HCT116 (cell line): ENCODE measurements around the gene KRTCAP2. TPM values are rescaled to one million over a fixed set of nuclear protein-coding genes. Genes with fewer than 3 reads are reported as not detected.
"Not testable (repeated sequence)": the region's sequence is repeated elsewhere in the genome, so short reads cannot be mapped to it uniquely, and the experiment has no call there.

Experiments used
- ATAC-seq: fragments of 200-7000 bp; cut with Tn5 transposase; 2 replicates; pipeline ENCODE4 v1.9.1; 2020; ENCODE audit warnings: mild to moderate bottlenecking, moderate library complexity
- BruUV-seq: library from RNA; stranded (reverse); fragments of 400-500 nt; replicated peaks from 2 replicates; lab custom pipeline; 2021; lab: Mats Ljungman, UMichigan
- CTCF ChIA-PET: fragments of 300-600 bp; sonication (Branson Sonifier 250); formaldehyde crosslinking; loops from one replicate; lab custom pipeline; 2021; ENCODE audit warnings: antibody characterized with exemption; lab: Charles Lee
- POLR2A ChIA-PET: fragments of 300-600, 350-600 bp; sonication (Branson Sonifier 250); formaldehyde crosslinking; loops from one replicate; lab custom pipeline; 2021; ENCODE audit warnings: antibody characterized with exemption; lab: Charles Lee
- RAD21 ChIA-PET, 2 experiments: fragments of 300-600 bp; sonication (Branson Sonifier 250); formaldehyde crosslinking; loops; one replicate each; lab custom pipeline; 2023; ENCODE audit warnings: low total read pairs in 2 of 2; ENCODE audit not compliant: uncharacterized antibody in 2 of 2, unreplicated experiment in 2 of 2, low non-redundant PET in 1 of 2; lab: Charles Lee
- DNase-seq: peaks from one replicate; pipeline ENCODE4 v3.0.0-alpha.2; 2010; ENCODE audit warnings: low read depth, low spot score
- H2AFZ ChIP-seq: fragments of 200-600 bp; shearing (Covaris generic), sonication (generic); 2 replicates; pipeline ENCODE4 v1.6.1; 2017; ENCODE audit warnings: low read depth, mixed run types, mixed read lengths, antibody characterized with exemption, low read length; ENCODE audit not compliant: poor library complexity, severe bottlenecking
- H3K27ac ChIP-seq: 2 replicates; pipeline ENCODE4 v1.5.1; 2012; ENCODE audit warnings: low read depth, low read length
- H3K27me3 ChIP-seq: fragments of 200-600 bp; sonication (generic); 2 replicates; pipeline ENCODE4 v1.6.1; 2016; ENCODE audit warnings: mixed run types, low read length, mixed read lengths; ENCODE audit not compliant: insufficient read depth
- H3K36me3 ChIP-seq, 2 experiments: fragments of 200-500 bp in 1 of 2; fragments of 200-600 bp in 1 of 2; sonication (Bioruptor generic) in 1 of 2; sonication (generic) in 1 of 2; 2 replicates each; pipeline versions ENCODE4 v1.5.1 to v1.6.1; 2014 to 2016; ENCODE audit warnings: low read length in 2 of 2, inconsistent platforms in 1 of 2, mixed read lengths in 1 of 2, mixed run types in 1 of 2; ENCODE audit not compliant: insufficient read depth in 2 of 2, control insufficient read depth in 1 of 2
- H3K4me1 ChIP-seq, 2 experiments: fragments of 200-600 bp in 1 of 2; sonication (generic) in 1 of 2; 2 replicates each; pipeline versions ENCODE4 v1.5.1 to v1.6.1; 2012 to 2017; ENCODE audit warnings: low read length in 2 of 2, inconsistent platforms in 1 of 2, mild to moderate bottlenecking in 1 of 2, mixed read lengths in 1 of 2, mixed run types in 1 of 2, moderate library complexity in 1 of 2; ENCODE audit not compliant: insufficient read depth in 2 of 2, control insufficient read depth in 1 of 2
- H3K4me2 ChIP-seq: fragments of 200-600 bp; sonication (generic); 2 replicates; pipeline ENCODE4 v1.6.1; 2017; ENCODE audit warnings: mixed run types, low read length, mixed read lengths
- H3K4me3 ChIP-seq, 2 experiments: fragments of 200-600 bp in 1 of 2; sonication (generic) in 1 of 2; replicated peaks in 1 of 2; 2 replicates each; pipeline ENCODE4 v1.5.1; 2011 to 2016; ENCODE audit warnings: low read length in 2 of 2, control low read depth in 1 of 2, low read depth in 1 of 2, mild to moderate bottlenecking in 1 of 2, mixed read lengths in 1 of 2, mixed run types in 1 of 2
- H3K79me2 ChIP-seq: fragments of 200-600 bp; sonication (generic); 2 replicates; pipeline ENCODE4 v1.6.1; 2017; ENCODE audit warnings: mild to moderate bottlenecking, mixed run types, low read length, moderate library complexity, mixed read lengths; ENCODE audit not compliant: insufficient read depth
- H3K9ac ChIP-seq: fragments of 200-600 bp; sonication (generic); 2 replicates; pipeline ENCODE4 v1.6.1; 2016; ENCODE audit warnings: low read length, mixed read lengths
- H3K9me2 ChIP-seq: fragments of 200-600 bp; sonication (generic), shearing (Covaris generic); 2 replicates; pipeline ENCODE4 v1.6.1; 2017; ENCODE audit warnings: mixed run types, mild to moderate bottlenecking, moderate library complexity; ENCODE audit not compliant: insufficient read depth
- H3K9me3 ChIP-seq, 2 experiments: fragments of 200-500 bp in 1 of 2; fragments of 200-600 bp in 1 of 2; sonication (Bioruptor generic) in 1 of 2; sonication (generic) in 1 of 2; 2 replicates each; pipeline ENCODE4 v1.6.1; 2014 to 2017; ENCODE audit warnings: low read length in 2 of 2, mixed read lengths in 2 of 2, inconsistent platforms in 1 of 2, low read depth in 1 of 2, mild to moderate bottlenecking in 1 of 2, mixed run types in 1 of 2, moderate library complexity in 1 of 2; ENCODE audit not compliant: control insufficient read depth in 1 of 2, insufficient read depth in 1 of 2
- H4K20me1 ChIP-seq: fragments of 200-600 bp; sonication (generic), shearing (Covaris generic); 2 replicates; pipeline ENCODE4 v1.6.1; 2017; ENCODE audit warnings: mixed run types, mild to moderate bottlenecking, moderate library complexity; ENCODE audit not compliant: insufficient read depth
- CEBPB ChIP-seq: IDR thresholded peaks from 2 replicates; pipeline ENCODE4 v1.6.1; 2012; ENCODE audit warnings: low read depth
- ELF1 ChIP-seq: IDR thresholded peaks from 2 replicates; pipeline ENCODE4 v1.6.1; 2012; ENCODE audit warnings: low read depth, borderline replicate concordance
- JUND ChIP-seq: IDR thresholded peaks from 2 replicates; pipeline ENCODE4 v1.6.1; 2012
- RAD21 ChIP-seq: IDR thresholded peaks from 2 replicates; pipeline ENCODE4 v1.6.1; 2012; ENCODE audit warnings: low read depth, mild to moderate bottlenecking
- SIN3A ChIP-seq: IDR thresholded peaks from 2 replicates; pipeline ENCODE4 v1.6.1; 2012; ENCODE audit warnings: low read depth
- SP1 ChIP-seq: IDR thresholded peaks from 2 replicates; pipeline ENCODE4 v1.6.1; 2012; ENCODE audit warnings: low read depth
- SRF ChIP-seq: IDR thresholded peaks from 2 replicates; pipeline ENCODE4 v1.6.1; 2012; ENCODE audit warnings: low read depth
- intact Hi-C: fragments of 100-400 bp; cut with micrococcal nuclease; formaldehyde crosslinking; loops from 2 replicates; pipeline ENCODE4 v1.10.0; 2022
- total RNA-seq: library from RNA; stranded (reverse); gene quantifications from one replicate; pipeline ENCODE4 v1.2.1, GENCODE V29; 2021; ENCODE audit not compliant: unreplicated experiment
- TF ChIP-seq, protein P1 (sequence below), 3 experiments: fragments of 200-600 bp in 1 of 3; sonication (generic) in 1 of 3; IDR thresholded peaks in 2 of 3; conservative IDR thresholded peaks in 1 of 3; 2 replicates each; pipeline ENCODE4 v1.5.1; 2012 to 2017; ENCODE audit warnings: low read depth in 2 of 3, low read length in 2 of 3, antibody characterized with exemption in 1 of 3, borderline replicate concordance in 1 of 3, control low read depth in 1 of 3, mild to moderate bottlenecking in 1 of 3, mixed read lengths in 1 of 3, mixed run types in 1 of 3, moderate library complexity in 1 of 3; ENCODE audit not compliant: insufficient read depth in 1 of 3
- TF ChIP-seq, protein P2 (sequence below): IDR thresholded peaks from 2 replicates; pipeline ENCODE4 v1.6.1; 2012
- TF ChIP-seq, protein P3 (sequence below): IDR thresholded peaks from 2 replicates; pipeline ENCODE4 v1.6.1; 2012

The KRTCAP2 gene
- total RNA-seq, 1 experiment from 2014 or later, result 143 TPM

DNA sequence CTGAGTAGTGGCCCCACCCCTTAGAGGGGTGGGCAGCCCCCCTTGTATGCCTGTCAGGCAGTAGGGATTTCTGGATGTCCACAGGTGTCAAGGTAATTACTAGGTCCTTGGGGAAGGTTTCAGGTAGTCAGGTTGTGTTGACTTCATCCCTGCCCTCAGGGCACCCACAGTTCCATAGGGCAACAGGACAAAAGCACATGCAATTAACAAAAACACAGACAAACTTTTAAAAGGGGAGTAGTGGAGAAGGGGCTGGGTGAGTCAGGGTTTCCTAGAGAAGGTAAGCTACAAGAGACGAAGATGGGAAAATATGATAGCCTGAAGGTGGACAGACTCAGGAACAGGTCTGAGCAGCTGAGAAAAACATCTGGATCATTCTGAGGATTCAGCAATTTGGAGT, 14.1 kb downstream of the KRTCAP2 start (continued):
- TF ChIP-seq SIN3A (no peak), RAD21 (no peak), ELF1 (no peak), JUND (no peak), SRF (no peak), SP1 (no peak), CEBPB (no peak)
- TF ChIP-seq, protein P1, sequence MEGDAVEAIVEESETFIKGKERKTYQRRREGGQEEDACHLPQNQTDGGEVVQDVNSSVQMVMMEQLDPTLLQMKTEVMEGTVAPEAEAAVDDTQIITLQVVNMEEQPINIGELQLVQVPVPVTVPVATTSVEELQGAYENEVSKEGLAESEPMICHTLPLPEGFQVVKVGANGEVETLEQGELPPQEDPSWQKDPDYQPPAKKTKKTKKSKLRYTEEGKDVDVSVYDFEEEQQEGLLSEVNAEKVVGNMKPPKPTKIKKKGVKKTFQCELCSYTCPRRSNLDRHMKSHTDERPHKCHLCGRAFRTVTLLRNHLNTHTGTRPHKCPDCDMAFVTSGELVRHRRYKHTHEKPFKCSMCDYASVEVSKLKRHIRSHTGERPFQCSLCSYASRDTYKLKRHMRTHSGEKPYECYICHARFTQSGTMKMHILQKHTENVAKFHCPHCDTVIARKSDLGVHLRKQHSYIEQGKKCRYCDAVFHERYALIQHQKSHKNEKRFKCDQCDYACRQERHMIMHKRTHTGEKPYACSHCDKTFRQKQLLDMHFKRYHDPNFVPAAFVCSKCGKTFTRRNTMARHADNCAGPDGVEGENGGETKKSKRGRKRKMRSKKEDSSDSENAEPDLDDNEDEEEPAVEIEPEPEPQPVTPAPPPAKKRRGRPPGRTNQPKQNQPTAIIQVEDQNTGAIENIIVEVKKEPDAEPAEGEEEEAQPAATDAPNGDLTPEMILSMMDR (IDR thresholded peaks at IDR 0.05 in 2 of 3, conservative IDR thresholded peaks at IDR 0.05 in 1 of 3; ENCODE audit: borderline replicate concordance in 1 of 3, insufficient read depth in 1 of 3, low read depth in 2 of 3, low read length in 2 of 3), result no peak
- TF ChIP-seq, protein P2, sequence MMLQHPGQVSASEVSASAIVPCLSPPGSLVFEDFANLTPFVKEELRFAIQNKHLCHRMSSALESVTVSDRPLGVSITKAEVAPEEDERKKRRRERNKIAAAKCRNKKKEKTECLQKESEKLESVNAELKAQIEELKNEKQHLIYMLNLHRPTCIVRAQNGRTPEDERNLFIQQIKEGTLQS, result no peak
- TF ChIP-seq, protein P3, sequence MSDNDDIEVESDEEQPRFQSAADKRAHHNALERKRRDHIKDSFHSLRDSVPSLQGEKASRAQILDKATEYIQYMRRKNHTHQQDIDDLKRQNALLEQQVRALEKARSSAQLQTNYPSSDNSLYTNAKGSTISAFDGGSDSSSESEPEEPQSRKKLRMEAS, result no peak

DNA sequence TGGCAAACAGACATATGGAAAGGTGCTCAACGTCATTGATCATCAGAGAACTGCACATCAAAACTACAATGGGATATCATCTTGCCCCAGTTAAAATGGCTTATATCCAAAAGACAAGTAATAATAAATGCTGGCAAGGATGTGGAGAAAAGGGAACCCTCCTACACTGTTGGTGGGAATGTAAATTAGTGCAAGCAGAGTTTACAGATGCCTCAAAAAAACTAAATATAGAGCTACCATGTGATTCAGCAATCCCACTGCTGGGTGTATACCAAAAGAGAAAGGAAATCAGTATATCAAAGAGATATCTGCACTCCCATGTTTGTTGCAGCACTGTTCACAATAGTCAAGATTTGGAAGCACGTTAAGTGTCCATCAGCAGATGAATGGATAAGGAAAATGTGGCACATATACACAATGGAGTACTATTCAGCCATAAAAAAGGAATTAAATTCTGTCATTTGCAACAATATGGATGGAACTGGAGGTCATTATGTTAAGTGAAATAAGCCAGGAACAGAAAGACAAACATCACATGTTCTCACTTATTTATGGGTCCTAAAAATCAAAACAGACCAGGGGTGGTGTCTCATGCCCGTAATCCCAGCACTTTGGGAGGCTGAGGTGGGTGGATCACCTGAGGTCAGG, 17.0 kb downstream of the KRTCAP2 start:
- H2AFZ ChIP-seq, H3K4me3 ChIP-seq, H3K27me3 ChIP-seq, H3K4me2 ChIP-seq, H3K9ac ChIP-seq, H3K79me2 ChIP-seq, H3K4me1 ChIP-seq, H3K9me3 ChIP-seq, DNase-seq, H3K27ac ChIP-seq, H3K9me2 ChIP-seq, RAD21 ChIA-PET, H3K36me3 ChIP-seq, intact Hi-C loops, H4K20me1 ChIP-seq, POLR2A ChIA-PET, ATAC-seq, BruUV-seq: not testable (repeated sequence)
- CTCF ChIA-PET, result interaction anchor here (1.6 kb wide), 1 partner anchor 11 kb away, joined by 4 read pairs; no protein-coding TSS in a partner anchor
